ENCODE measurements around the gene MRGPRE. TPM values are rescaled to one million over a fixed set of nuclear protein-coding genes. Genes with fewer than 3 reads are reported as not detected.

The MRGPRE gene
- total RNA-seq, 2 donors from 2014 or later: not detected

DNA sequence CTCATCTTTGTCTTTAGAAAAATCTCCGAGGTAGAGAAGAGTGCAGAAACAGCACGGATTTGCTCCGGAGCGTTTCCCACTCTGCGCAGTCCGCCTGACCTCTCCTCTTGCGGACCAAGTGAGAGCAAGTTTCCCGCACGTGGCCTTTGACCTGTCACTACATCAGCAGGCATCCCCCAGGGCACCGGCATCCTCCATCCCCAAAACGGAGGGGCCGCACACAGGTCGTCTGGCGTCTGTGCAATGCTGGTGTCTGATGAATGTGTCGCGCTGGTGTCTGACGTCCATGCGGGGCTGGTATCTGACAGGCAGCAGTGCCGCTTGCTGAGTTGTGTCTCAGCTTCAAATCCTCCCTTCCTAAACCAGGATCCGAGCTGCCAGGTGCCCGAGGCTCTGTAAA lies 739 bp upstream of the MRGPRE start:
- Mint-ChIP-seq H3K4me1 (no peaks in the 10 kb centered on the region), H3K27me3 (peaks cover 7% of the 10 kb centered on the region), H3K27ac (no peak overlapping the region), H3K4me3 (no peak overlapping the region), H3K36me3 (ENCODE audit: low read depth) (no peaks in the 10 kb centered on the region)
- ATAC-seq (no peak), DNase-seq (no peak)
- H3K9me3 ChIP-seq (ENCODE audit: control insufficient read depth, low read length, poor library complexity, severe bottlenecking): no peaks in the 10 kb centered on the region

GRCh38 chr11:3231550-3231850 lies 717 bp downstream of the MRGPRE start:
- DNase-seq: no peak
- Mint-ChIP-seq H3K4me1 (no peaks in the 10 kb centered on the region), H3K27me3 (peaks cover 17% of the 10 kb centered on the region), H3K36me3 (ENCODE audit: low read depth) (no peaks in the 10 kb centered on the region), H3K4me3 (no peak overlapping the region), H3K27ac (no peak overlapping the region)
- no peak for ATAC-seq
- H3K9me3 ChIP-seq (ENCODE audit: control insufficient read depth, low read length, poor library complexity, severe bottlenecking): no peaks in the 10 kb centered on the region

DNA sequence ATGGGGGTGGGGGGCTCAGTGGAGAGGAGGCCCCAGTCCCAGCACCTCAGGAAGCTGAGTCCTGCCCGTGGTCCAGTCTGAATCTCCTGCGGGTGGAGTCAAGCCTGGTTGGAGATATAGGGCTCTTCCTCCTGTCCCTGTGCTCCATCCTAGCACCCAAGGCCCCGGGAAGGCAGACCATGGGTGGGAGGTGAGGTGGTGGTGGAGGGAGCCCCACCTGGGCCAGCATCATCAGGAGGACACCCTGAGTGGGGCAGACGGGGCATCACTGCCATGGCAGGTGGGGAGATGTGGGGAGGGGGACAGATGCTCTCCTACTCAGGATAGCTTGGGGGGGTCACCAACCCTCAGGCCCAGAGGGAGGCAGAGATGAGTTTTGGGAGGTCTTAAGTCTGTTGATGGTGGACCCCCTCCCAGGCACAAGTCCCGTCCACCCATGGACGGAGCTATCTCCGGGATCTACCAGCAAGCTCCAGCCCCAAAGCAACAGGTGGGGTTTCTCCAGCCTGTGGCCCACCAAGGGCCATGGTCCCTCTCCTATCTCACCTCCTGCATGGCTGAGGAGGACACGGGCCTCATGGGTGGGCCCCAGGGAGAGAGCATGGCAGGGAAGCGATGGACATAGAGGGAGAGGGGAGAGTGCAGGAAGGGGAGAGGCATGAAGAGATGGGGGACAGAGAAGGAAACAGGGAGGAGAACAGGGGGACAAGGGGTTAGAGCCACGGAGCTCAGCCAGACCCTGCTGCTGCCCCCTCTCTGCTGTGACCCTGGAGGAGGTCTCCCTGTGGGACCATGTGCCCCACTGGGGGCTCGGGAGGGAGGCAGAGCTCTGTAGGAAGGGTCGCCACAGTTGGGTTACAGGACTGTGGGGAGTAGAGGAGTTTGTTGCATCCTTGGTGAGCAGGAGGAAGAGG lies 1.3 kb downstream of the MRGPRE start:
- no peak for DNase-seq
- no peaks in the 10 kb centered on the region for H3K4me1 Mint-ChIP-seq
- no peak overlapping the region for H3K4me3 Mint-ChIP-seq
- peaks cover 23% of the 10 kb centered on the region for H3K27me3 Mint-ChIP-seq
- no peak for ATAC-seq
- H3K36me3 Mint-ChIP-seq (ENCODE audit: low read depth): no peaks in the 10 kb centered on the region
- no peak overlapping the region for H3K27ac Mint-ChIP-seq
- no peaks in the 10 kb centered on the region for H3K9me3 ChIP-seq (ENCODE audit: control insufficient read depth, low read length, poor library complexity, severe bottlenecking)

GRCh38 chr11:3229673-3230630 lies 2.3 kb downstream of the MRGPRE start:
- H3K27me3 Mint-ChIP-seq: peaks cover 18% of the 10 kb centered on the region
- H3K4me1 Mint-ChIP-seq: no peaks in the 10 kb centered on the region
- no peak overlapping the region for H3K4me3 Mint-ChIP-seq
- ATAC-seq (no peak), DNase-seq (no peak)
- no peaks in the 10 kb centered on the region for H3K36me3 Mint-ChIP-seq (ENCODE audit: low read depth)
- no peak overlapping the region for H3K27ac Mint-ChIP-seq
- no peaks in the 10 kb centered on the region for H3K9me3 ChIP-seq (ENCODE audit: control insufficient read depth, low read length, poor library complexity, severe bottlenecking)

DNA sequence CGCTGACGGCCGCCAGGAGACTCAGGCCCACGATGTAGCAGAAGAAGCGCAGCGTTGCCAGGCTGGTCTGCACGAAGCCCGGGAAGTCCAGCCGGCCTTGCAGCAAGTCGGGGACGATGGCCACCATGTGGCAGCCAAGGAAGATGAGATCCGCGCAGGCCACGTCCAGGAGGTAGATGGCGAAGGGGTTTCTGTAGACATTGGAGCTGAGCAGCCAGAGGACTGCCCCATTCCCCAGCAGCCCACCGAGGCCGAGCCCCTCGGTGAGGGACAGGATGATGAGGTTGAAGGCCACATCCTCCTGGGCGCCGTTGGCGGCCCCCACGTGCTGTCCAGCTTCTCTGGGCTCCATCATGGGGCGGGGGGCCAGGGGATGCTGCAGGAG lies 3.8 kb downstream of the MRGPRE start:
- Mint-ChIP-seq H3K27ac (no peak overlapping the region), H3K36me3 (ENCODE audit: low read depth) (no peaks in the 10 kb centered on the region), H3K27me3 (peaks cover 32% of the 10 kb centered on the region), H3K4me3 (no peak overlapping the region), H3K4me1 (no peaks in the 10 kb centered on the region)
- no peak for DNase-seq
- no peaks in the 10 kb centered on the region for H3K9me3 ChIP-seq (ENCODE audit: control insufficient read depth, low read length, poor library complexity, severe bottlenecking)
- no peak for ATAC-seq

DNA sequence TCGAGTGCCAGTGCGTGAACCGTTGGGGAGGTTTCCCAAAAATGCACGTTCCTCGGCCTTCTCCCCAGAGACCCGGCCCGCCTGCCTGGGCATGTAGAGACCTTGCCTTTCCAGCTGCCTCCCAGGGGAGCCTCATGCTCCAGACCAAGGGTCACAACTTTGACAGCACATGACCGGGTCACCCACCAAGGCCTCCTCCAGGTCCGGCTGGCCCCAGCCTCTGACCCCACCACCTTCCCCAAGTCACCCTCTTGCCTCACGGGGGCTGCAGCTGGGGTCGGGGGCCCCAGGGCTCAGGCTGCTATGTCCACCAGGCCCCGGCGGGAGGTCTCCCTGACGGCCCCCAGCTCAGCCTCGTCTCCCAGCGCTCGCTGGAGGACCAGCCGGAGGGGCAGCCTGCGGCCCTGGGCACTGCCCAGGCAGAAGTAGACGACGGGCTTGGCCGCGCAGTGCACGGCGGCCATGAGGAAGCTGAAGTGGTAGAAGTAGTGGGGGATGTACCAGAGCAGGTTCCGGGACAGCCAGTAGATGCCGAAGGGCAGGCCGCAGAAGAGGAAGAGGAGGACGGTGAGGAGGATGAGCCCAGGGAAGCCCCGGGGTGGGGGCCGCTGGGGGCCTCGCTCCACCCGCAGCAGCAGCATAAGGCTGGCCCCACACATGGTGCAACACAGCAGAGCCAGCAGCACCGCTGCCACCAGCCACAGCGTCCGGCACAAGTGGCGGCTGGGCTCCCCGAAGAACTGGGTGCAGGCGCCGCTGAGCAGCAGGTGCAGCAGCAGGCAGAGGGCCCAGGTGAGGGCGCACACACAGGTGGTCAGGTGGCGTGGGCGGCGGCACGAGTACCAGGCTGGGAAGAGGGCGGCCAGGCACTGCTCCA lies 4.4 kb downstream of the MRGPRE start:
- peaks cover 38% of the 10 kb centered on the region for H3K27me3 Mint-ChIP-seq
- DNase-seq: peak in 1 of 3 donors; percentile 9
- no peak overlapping the region for H3K4me3 Mint-ChIP-seq
- H3K27ac Mint-ChIP-seq: no peak overlapping the region
- H3K36me3 Mint-ChIP-seq (ENCODE audit: low read depth): no peaks in the 10 kb centered on the region
- peaks cover under 1% of the 10 kb centered on the region for H3K4me1 Mint-ChIP-seq
- ATAC-seq: no peak
- H3K9me3 ChIP-seq (ENCODE audit: control insufficient read depth, low read length, poor library complexity, severe bottlenecking): no peaks in the 10 kb centered on the region

GRCh38 chr11:3226846-3227567 lies 5.2 kb downstream of the MRGPRE start:
- Mint-ChIP-seq H3K36me3 (ENCODE audit: low read depth) (no peaks in the 10 kb centered on the region), H3K27ac (no peak overlapping the region), H3K4me3 (no peak overlapping the region), H3K4me1 (peaks cover 3% of the 10 kb centered on the region), H3K27me3 (peaks cover 45% of the 10 kb centered on the region)
- no peak for ATAC-seq
- no peak for DNase-seq
- no peaks in the 10 kb centered on the region for H3K9me3 ChIP-seq (ENCODE audit: control insufficient read depth, low read length, poor library complexity, severe bottlenecking)

- no peak overlapping the region for H3K4me3 Mint-ChIP-seq
- DNase-seq (no peak), ATAC-seq (no peak)
- peaks cover 3% of the 10 kb centered on the region for H3K4me1 Mint-ChIP-seq
- no peaks in the 10 kb centered on the region for H3K9me3 ChIP-seq (ENCODE audit: control insufficient read depth, low read length, poor library complexity, severe bottlenecking)
- H3K27ac Mint-ChIP-seq: no peak overlapping the region
- H3K27me3 Mint-ChIP-seq: peaks cover 53% of the 10 kb centered on the region
- no peaks in the 10 kb centered on the region for H3K36me3 Mint-ChIP-seq (ENCODE audit: low read depth)
These were observed 6.1 kb downstream of the MRGPRE start for GRCh38 chr11:3225826-3226750.

DNA sequence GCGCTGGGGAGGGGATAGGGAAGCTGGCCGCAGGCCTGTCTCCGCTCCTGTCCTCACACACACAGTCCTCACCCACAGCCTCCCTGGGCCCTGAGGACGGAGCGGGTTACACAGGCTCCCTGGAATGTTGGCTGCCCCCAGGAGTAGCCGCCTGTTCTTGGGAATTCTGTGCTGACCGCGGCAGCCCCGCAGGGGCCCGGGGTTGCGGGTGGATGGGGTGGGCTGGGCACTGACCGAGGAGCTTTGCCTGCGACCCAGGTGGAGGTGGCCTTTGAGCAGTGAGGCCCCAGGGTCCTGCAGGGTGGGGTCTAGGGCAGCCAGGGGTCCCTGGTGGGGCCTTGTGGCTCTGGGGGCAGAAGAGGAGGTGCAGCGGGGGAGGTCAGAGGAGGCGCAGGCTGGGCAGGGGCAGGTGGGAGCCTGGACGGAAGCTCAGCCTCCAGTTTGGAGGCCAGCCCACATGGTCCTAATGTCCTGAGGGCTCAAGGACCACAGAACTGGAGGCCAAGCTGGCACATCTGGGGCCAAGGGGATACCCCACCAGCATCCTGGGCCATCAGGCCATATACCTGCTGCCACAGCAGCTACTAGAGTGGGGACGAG lies 7.0 kb downstream of the MRGPRE start:
- ATAC-seq (no peak), DNase-seq (no peak)
- peaks cover 57% of the 10 kb centered on the region for H3K27me3 Mint-ChIP-seq

DNA sequence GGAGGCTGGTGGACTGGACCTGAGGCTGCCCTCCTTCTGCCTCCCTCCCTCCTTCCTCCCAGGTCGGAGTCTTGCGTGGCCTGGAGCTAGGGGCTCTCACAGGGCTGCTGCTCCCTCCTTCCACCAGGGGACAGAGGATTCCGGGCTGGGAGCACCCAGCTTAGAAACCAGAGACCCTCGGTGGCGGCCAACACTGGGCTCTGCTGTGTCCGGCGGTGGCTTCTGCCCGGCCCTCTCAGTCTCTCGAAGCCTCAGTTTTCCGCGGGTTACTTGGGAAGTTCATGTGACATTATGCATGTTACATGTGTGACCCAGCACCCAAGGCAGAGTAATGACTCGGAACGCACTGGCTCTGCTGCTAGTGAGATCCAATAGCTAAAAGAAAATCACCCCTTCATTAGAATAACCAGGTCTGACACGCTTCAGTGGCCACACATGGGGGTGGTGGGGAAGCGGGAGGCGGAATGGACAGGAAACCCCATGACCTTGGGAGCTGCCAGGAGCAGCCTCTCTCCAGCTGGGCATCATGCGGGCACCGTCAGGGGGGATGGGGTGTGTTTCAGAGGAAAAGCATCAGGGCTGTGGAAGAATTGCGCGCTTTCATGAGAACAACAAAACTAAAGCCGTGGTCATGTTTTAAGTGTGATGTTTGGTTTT lies 7.7 kb downstream of the MRGPRE start:
- ATAC-seq (no peak), DNase-seq (no peak)
- H3K27ac Mint-ChIP-seq: no peak overlapping the region
- H3K4me3 Mint-ChIP-seq: no peak overlapping the region
- H3K27me3 Mint-ChIP-seq: peaks cover 60% of the 10 kb centered on the region
- no peaks in the 10 kb centered on the region for H3K9me3 ChIP-seq (ENCODE audit: control insufficient read depth, low read length, poor library complexity, severe bottlenecking)
- H3K36me3 Mint-ChIP-seq (ENCODE audit: low read depth): peaks cover 2% of the 10 kb centered on the region
- H3K4me1 Mint-ChIP-seq: peaks cover 7% of the 10 kb centered on the region

More for the DNA sequence above, 7.0 kb downstream of the MRGPRE start:
- peaks cover 3% of the 10 kb centered on the region for H3K4me1 Mint-ChIP-seq
- no peak overlapping the region for H3K27ac Mint-ChIP-seq
- H3K9me3 ChIP-seq (ENCODE audit: control insufficient read depth, low read length, poor library complexity, severe bottlenecking): no peaks in the 10 kb centered on the region
- H3K4me3 Mint-ChIP-seq: no peak overlapping the region
- H3K36me3 Mint-ChIP-seq (ENCODE audit: low read depth): no peaks in the 10 kb centered on the region

GRCh38 chr11:3223932-3224381 lies 8.3 kb downstream of the MRGPRE start:
- Mint-ChIP-seq H3K27ac (no peak overlapping the region), H3K27me3 (peaks cover 66% of the 10 kb centered on the region), H3K4me1 (peaks cover 7% of the 10 kb centered on the region), H3K4me3 (no peak overlapping the region), H3K36me3 (ENCODE audit: low read depth) (peaks cover 3% of the 10 kb centered on the region)
- no peak for ATAC-seq
- no peaks in the 10 kb centered on the region for H3K9me3 ChIP-seq (ENCODE audit: control insufficient read depth, low read length, poor library complexity, severe bottlenecking)
- DNase-seq: no peak

Data from T-helper 17 cell (primary cell).